ENCODE results near the gene NPAS3.
A peak's percentile ranks its signal among the peaks of the same experiment; 100 is the strongest.

Gene NPAS3

GRCh38 chr14:33241331-33241730 lies 302.7 kb downstream of the NPAS3 start:
- no peak for DNase-seq

- DNase-seq: no peak
Observed at GRCh38 chr14:33249233-33249820, 310.6 kb downstream of the NPAS3 start.

GRCh38 chr14:33250963-33251362 lies 312.3 kb downstream of the NPAS3 start:
- DNase-seq: no peak

- DNase-seq: no peak
Observed at GRCh38 chr14:33254342-33254741, 315.7 kb downstream of the NPAS3 start.

- DNase-seq: no peak
Observed at GRCh38 chr14:33254861-33255395, 316.2 kb downstream of the NPAS3 start.

GRCh38 chr14:33257796-33258195 lies 319.1 kb downstream of the NPAS3 start:
- DNase-seq: no peak

- no peak for DNase-seq
Observed at GRCh38 chr14:33259764-33260163, 321.1 kb downstream of the NPAS3 start.

- no peak for DNase-seq
Observed at GRCh38 chr14:33271216-33271615, 332.5 kb downstream of the NPAS3 start.

- no peak for DNase-seq
Observed at GRCh38 chr14:33271891-33272290, 333.2 kb downstream of the NPAS3 start.

GRCh38 chr14:33273978-33274377 lies 335.3 kb downstream of the NPAS3 start:
- DNase-seq: no peak

GRCh38 chr14:33275879-33276278 lies 337.2 kb downstream of the NPAS3 start:
- DNase-seq: no peak

- DNase-seq: no peak
Observed at GRCh38 chr14:33279865-33280264, 341.2 kb downstream of the NPAS3 start.

GRCh38 chr14:33280646-33281045 lies 342.0 kb downstream of the NPAS3 start:
- peak in 2 of 56 donors; percentile 1 to 5 for DNase-seq

- DNase-seq: peak in 2 of 56 donors; percentile 8 to 12
Observed at GRCh38 chr14:33282331-33283230, 343.9 kb downstream of the NPAS3 start.

GRCh38 chr14:33285902-33286700 lies 347.4 kb downstream of the NPAS3 start:
- DNase-seq: no peak

GRCh38 chr14:33287189-33287588 lies 348.5 kb downstream of the NPAS3 start:
- DNase-seq: no peak

- DNase-seq: no peak
Observed at GRCh38 chr14:33290641-33291040, 352.0 kb downstream of the NPAS3 start.

- no peak for DNase-seq
Observed at GRCh38 chr14:33291529-33292104, 352.9 kb downstream of the NPAS3 start.

GRCh38 chr14:33294419-33294818 lies 355.7 kb downstream of the NPAS3 start:
- DNase-seq: no peak

- peak in 1 of 56 donors; percentile 4 for DNase-seq
Observed at GRCh38 chr14:33297565-33297964, 358.9 kb downstream of the NPAS3 start.

GRCh38 chr14:33307691-33308251 lies 369.1 kb downstream of the NPAS3 start:
- peak in 40 of 56 donors; percentile 2 to 66 (median 24) for DNase-seq
